Activated CD8-positive, alpha-beta memory T cell treated with anti-CD3 and anti-CD28 coated beads for 36 hours (primary cell): ENCODE data around the gene PDCD2L. TPM values are rescaled to one million over a fixed set of nuclear protein-coding genes. Genes with fewer than 3 reads are reported as not detected.

ENCODE experiments used
- CTCF ChIA-PET: fragments of 350-600 bp; sonication (Branson Sonifier 250); formaldehyde crosslinking; loops from one replicate; lab custom pipeline; 2021; ENCODE audit warnings: antibody characterized with exemption; lab: Charles Lee
- POLR2A ChIA-PET: fragments of 350-600 bp; sonication (Branson Sonifier 250); formaldehyde crosslinking; loops from one replicate; lab custom pipeline; 2021; ENCODE audit warnings: antibody characterized with exemption; lab: Charles Lee
- total RNA-seq, 2 experiments: library from RNA; stranded (reverse); gene quantifications; one replicate each; pipeline ENCODE4 v1.2.3, GENCODE V29; 2021

PDCD2L gene, protein sequence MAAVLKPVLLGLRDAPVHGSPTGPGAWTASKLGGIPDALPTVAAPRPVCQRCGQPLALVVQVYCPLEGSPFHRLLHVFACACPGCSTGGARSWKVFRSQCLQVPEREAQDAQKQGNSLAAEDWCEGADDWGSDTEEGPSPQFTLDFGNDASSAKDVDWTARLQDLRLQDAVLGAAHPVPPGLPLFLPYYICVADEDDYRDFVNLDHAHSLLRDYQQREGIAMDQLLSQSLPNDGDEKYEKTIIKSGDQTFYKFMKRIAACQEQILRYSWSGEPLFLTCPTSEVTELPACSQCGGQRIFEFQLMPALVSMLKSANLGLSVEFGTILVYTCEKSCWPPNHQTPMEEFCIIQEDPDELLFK
- total RNA-seq: 10 to 100 TPM; 38.2 to 40.3 TPM

DNA sequence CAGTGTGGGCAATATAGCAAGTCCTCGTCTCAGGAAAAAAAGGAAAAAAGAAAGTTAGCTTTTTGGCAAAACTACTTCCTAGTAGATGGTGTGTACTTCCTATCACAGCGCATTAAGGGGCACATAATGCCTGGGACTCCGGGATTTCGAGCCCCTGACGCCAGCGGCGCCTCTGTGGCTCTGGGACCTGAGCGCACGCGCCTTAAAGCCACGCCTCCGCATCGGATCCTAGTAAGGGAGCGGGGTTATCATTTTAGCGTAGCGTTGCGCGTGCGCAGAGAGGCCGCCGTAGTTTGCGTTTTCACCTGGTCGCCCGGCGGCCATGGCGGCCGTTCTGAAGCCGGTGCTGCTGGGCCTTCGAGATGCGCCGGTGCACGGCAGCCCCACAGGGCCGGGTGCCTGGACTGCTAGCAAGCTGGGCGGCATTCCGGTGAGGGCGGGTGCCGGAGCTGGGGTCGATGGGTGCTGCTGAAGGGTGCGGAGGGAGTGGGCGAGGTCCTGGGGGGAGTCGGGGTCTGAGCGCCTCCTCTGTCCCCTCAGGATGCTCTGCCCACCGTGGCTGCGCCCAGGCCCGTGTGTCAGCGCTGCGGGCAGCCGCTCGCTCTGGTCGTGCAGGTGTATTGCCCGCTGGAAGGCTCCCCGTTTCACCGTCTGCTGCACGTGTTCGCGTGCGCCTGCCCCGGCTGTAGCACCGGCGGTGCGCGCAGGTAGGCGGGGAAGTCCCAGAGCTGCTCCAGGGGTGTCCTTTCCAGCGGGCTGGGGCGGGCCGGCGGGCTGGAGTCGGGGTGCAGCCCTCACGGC, at the start of gene PDCD2L:
TSS of gene PDCD2L (plus strand) at position 291 of the 801 bp plus-strand sequence. CDS start at position 323, 32 bp downstream.
- ChIA-PET CTCF (interaction anchor here (1.7 kb wide), 1 partner anchor 26 kb away, joined by 4 read pairs; no protein-coding TSS in a partner anchor), POLR2A (interaction anchor here (0.6 to 1.6 kb wide), 2 partner anchors 33 to 37 kb away, joined by 3 to 5 read pairs; no protein-coding TSS in a partner anchor)

DNA sequence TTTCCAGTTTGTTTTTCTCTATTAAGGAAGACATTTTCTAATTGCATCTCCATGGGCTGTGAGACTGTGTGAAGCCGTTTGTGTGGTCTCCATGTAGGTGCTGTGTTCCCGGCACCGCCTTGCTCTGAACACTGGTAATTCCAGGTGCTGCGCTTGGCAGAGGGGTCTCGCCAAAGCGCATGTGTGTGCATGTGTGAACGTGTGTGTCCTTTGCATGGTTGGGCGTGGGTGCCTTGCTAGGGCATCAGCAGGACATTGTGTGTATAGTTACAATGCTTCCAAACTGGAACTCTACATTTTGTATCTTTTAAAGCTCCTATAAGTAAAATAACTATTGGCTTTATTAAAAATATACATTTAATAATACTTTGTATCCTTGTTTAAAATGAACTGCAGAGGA, 49.0 kb upstream of the PDCD2L start:
- POLR2A ChIA-PET: no interaction called here
- CTCF ChIA-PET: no interaction called here

DNA sequence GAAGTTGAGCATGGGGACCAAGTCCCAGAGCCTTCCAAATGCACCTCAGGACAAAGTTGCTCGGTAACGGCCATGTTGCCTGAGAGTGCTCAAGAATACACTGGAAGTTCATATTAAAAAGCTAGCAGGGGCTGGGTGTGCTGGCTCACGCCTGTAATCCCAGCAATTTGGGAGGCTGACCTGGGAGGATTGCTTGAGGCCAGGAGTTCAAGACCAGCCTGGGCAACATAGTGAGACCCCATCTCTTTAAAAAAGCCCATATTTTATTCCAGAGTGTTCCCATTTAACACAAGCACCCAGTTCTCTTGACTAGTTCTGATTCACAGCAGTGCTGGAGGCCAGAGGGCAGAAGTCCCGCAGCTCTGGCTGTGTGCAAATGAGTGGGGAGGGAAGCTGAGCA, 47.3 kb upstream of the PDCD2L start:
- ChIA-PET CTCF (interaction anchor here (1.4 kb wide), 1 partner anchor 10 kb away, joined by 7 read pairs; no protein-coding TSS in a partner anchor), POLR2A (no interaction called here)

DNA sequence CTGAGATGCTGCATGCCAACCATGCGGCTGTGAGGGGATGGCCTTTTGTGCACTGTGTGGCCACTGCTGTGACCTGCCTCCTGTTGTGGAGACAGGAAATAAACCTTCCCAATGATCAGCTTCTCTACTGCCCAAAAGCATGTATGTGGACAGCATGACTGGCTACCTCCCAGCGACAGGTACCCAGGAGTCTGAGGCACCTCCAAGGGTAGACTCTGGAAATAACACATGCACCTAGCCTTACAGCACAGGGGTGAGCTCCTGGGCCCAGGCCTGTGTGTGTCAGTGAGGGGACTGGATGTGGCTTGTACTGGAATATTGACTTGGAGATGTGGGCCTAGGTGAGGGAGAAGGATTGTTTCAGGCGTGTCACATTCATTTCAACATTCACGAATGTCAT, 46.8 kb upstream of the PDCD2L start:
- POLR2A ChIA-PET: no interaction called here
- CTCF ChIA-PET: interaction anchor here (1.4 kb wide), 1 partner anchor 11 kb away, joined by 7 read pairs; no protein-coding TSS in a partner anchor

DNA sequence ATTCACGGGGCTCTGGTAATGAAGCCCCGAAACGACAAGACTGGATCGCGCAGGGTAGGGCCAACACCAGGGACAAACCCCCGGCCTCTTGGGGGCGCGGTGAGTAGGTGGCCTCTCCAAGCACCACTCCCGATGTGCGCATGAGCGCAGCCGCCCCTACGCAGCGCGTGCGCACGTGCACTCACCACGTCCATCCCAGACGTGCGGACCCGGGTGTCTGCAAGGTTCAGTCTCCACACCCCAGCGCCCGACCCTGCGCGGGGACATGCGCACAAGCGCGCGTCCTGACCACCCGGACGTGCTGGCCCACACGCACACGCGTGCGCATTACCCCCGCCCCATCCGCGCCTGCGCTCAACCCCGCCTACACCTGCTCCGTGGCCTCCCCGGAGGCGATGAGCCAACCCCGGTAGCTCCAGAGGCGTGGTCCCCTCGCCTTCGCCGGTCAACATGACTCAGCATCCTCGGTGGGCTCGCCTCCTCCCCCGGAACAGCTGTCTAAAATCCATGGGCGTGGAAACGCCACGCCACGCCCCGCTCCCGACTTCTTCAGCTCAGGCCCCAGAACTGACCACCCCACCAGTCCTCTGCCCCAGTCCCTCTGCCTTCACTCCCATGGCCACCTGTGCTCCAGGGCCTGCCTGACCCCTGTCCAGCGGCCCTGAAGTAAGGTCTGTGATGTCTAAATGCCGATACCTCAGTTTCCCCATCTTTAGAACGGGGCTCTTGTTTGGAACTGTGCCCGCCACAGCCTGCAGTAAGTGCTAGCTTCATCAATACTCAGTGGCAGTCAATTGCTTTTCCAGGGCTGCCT, 44.9 kb upstream of the PDCD2L start:
- CTCF ChIA-PET: interaction anchor here (1.5 to 2.5 kb wide), 4 partner anchors 10 to 174 kb away, joined by 3 to 10 read pairs (median 5); no protein-coding TSS in a partner anchor
- POLR2A ChIA-PET: interaction anchor here (0.6 to 1.4 kb wide), 2 partner anchors 16 to 188 kb away, joined by 4 to 5 read pairs; no protein-coding TSS in a partner anchor

DNA sequence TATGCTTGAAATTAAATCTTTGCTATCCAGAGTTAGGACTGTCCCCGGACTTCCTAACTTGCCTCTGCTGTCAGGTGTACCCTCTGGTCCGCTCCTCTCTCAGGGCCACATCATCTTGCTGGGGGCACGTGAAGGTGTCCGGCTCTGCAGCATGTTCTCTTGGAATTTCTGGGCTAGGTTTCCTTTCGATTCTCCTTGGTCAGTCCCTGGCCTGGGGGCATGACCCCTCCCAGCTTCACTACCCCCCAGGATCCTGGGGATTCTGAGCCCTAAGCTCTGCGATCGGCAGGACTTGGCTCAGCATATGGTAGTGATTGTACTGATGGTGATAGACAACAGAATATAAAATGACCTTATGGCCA, 44.3 kb upstream of the PDCD2L start:
- POLR2A ChIA-PET: interaction anchor here (0.6 to 1.4 kb wide), 2 partner anchors 15 to 188 kb away, joined by 4 to 5 read pairs; no protein-coding TSS in a partner anchor
- CTCF ChIA-PET: interaction anchor here (0.6 to 2.5 kb wide), 5 partner anchors 11 to 175 kb away, joined by 3 to 10 read pairs (median 4); no protein-coding TSS in a partner anchor

DNA sequence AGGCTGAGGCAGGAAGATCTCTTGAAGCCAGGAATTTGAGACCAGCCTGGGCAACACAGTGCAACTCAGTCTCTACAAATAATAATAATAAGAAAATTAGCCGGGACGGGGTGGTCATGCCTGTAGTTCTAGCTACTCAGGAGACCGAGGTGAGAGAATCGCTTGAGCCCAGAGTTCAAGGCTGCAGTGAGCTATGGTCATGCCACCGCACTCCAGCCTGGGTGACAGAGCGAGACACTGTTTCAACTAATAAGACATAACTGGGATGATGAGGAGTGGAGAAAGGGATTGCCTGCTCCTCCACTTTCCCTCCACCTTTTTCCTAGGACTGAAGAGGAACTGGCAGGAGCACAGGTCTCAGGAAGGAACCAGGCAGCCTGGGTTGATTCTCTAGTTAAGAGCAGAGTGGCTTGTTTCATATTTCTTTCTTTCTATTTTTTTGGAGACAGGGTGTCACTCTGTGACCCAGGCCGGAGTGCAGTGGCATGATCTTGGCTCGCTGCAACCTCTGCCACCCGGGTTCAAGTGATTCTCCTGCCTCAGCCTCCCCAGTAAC, 43.8 kb upstream of the PDCD2L start:
- CTCF ChIA-PET: interaction anchor here (0.6 to 2.5 kb wide), 3 partner anchors 10 to 102 kb away, joined by 3 to 6 read pairs (median 4); no protein-coding TSS in a partner anchor
- POLR2A ChIA-PET: interaction anchor here (0.6 kb wide), 1 partner anchor 15 kb away, joined by 5 read pairs; no protein-coding TSS in a partner anchor

DNA sequence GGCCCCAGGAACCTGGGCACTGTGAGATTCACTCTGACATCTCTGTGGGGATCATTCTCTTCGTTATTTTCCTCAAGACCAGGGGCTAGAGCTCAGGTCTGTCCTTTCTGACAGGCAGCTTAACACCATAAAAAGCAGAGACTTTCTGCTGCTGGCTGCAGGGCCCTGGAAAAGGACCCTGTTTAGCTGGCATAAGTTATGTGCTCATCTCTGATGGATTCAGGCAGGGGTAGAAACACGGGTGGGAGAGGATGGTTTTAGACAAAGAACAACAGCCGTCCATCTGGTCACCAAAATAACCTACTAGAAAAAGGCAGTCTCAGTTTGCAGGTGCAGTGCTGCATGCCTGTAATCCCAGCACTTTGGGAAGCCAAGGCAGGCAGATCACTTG, 41.5 kb upstream of the PDCD2L start:
- ChIA-PET POLR2A (no interaction called here), CTCF (no interaction called here)

DNA sequence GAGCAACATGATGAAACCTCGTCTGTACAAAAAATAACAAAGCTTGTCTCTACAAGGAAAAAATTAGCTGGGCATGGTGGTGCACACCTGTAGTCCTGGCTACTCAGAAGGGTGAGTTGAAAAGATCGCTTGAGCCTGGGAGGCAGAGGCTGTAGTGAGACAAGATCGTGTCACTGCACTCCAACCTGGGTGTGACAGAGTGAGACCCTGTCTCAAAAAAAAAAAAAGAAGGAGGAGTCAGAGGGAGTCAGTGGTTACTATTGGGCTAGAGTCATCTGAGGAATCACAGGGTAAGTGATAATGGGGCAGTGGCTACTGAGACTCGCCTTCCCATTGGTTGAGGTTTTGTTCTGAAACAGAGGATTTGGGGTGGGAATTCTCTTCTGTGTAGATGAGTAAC, 41.1 kb upstream of the PDCD2L start:
- POLR2A ChIA-PET: no interaction called here

DNA sequence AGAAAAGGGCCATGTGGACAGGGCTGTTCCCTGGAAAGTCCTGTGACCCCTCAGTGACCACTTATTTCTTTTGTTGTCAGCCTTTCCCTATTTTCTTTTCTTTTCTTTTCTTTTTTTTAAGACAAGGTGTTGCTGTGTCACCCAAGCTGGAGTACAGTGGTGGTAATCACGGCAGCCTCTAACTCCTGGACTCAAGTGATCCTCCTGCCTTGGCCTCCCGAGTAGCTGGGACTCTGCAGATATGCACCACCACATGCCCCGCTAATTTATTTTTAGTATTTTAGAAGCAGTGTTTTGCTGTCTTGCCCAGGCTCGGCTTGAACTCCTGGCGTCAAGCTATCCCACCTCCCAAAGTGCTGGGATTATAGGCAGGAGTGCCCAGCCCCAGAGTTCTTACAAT, 40.3 kb upstream of the PDCD2L start:
- ChIA-PET CTCF (no interaction called here), POLR2A (no interaction called here)

More for the DNA sequence above, 41.1 kb upstream of the PDCD2L start:
- CTCF ChIA-PET: no interaction called here

DNA sequence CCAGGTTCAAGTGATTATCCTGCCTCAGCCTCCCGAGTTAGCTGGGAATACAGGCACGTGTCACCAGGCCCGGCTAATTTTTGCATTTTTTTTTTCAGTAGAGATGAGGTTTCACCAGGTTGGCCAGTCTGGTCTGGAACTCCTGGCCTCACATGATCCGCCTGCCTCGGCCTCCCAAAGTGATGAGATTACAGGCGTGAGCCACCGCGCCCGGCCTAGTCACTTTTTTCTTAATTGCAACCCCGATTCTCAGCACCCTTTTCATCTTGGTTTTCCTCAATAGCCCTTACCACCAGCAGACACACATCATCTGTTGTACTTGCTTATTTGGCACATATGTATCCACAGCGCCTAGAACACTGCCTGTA, 39.8 kb upstream of the PDCD2L start:
- POLR2A ChIA-PET: no interaction called here
- CTCF ChIA-PET: no interaction called here

DNA sequence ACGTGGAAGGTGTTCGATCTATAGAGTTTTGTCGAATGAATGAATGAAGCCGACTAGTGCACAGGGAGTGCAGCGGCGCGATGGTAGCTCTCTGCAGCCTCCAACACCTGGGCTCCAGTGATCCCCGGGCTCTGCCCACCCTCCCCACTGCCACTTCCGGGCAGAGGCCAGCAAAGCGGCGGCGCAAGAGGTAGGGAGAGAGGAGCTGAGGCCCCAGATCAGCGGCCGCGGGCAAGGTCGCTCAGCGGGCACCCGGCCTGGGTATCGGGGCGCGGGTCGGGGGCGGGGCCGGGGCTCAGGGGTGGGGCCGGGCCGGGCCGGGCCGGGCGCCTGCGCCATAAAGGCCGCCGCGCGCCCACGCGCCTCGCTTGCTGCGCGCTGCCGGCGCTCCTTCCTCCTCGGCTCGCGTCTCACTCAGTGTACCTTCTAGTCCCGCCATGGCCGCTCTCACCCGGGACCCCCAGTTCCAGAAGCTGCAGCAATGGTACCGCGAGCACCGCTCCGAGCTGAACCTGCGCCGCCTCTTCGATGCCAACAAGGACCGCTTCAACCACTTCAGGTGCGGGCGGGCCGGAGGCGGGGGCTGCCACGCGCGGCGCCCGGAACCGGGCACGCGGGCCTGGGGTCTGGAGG, 39.3 kb upstream of the PDCD2L start, which contains the start of gene GPI:
TSS of gene GPI (plus strand) at position 367 of the 633 bp plus-strand sequence. CDS start at position 438, 71 bp downstream.
- POLR2A ChIA-PET: no interaction called here
- CTCF ChIA-PET: interaction anchor here (1.2 kb wide), 1 partner anchor 21 kb away, joined by 3 read pairs; no protein-coding TSS in a partner anchor

DNA sequence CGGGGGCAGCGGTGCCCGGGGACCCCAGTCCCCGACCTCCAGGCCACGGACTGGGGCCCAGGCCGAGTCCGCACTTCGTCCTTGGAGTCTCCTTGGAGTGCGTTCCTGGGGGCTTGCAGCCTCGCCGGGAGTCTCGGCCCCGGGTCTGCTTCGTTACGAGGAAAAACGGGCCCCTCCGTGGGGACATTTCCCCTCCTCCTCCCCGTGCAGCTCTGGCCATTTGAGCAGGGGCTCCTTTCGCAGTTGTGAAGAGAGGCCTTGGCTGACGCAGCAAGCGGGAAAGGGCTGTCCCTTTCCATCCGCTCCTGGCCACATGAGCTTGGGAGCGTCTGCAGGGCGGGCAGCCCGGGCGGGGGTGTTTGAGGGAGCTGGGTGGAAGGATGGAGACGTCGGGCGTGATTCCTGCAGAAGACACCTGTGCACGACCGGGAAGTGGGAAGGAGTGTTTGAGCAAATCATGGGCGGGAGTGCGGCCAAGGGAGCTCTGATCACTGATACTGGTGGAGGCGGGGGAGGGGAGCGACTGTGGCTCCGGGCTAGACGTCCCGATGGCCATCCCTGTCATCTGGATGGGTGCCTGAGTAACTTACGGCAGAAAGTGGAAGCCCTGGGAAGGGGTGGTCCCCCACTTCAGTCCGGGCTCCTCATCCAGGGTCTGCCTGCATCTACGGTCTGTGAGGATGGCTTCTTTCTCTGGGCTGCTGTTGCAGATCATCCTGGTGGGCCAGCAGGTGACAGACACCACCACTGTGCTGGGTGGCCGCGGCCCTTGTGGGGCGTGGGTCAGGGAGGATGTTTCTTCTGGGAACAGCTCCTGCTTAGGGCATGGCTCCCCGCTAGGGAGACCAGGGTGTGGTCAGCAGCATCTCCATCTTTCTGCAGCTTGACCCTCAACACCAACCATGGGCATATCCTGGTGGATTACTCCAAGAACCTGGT, 38.5 kb upstream of the PDCD2L start:
- ChIA-PET CTCF (interaction anchor here (1.0 to 1.2 kb wide), 2 partner anchors 19 to 20 kb away, joined by 3 read pairs; no protein-coding TSS in a partner anchor), POLR2A (interaction anchor here (0.6 kb wide), 1 partner anchor 1290 kb away, joined by 3 read pairs; no protein-coding TSS in a partner anchor)

DNA sequence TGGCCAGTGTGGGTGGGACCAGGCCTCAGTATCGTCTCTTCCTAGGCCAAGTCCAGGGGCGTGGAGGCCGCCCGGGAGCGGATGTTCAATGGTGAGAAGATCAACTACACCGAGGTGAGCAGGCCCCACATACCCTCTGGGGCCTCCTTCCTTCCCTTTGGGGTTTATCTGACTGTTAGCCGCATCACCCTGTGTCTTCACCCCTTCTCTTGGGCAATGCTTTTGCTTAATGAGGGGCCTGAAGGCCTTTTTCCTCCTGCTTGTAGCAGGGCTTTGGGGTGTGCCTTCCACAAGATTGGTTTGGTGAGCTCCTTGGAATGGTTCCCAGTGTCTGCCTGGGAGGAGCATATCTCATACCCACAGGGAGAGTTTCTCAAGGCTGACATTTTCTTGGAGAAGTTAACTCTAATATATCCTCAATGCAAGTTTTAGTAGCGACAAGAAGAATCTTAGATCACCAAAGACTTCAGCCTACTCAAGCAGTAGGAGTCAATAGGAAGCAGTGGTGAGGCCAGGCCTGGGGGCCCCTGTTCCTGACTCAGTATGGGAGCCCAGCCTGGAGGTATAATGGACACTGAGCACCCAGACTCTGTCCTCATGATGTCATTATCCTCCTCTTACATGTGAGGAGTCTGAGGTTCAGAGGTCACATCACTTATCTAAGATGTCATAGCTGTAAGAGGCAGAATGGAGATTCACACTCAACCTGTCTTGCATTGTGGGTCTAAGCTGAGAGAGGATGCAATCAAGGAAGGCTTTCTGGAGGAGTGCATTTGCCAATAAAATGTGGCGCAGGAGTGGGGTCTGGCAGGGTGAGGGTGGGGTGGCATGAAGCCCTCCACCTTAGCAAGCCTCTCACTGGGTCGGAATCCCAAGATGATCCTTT, 37.2 kb upstream of the PDCD2L start:
- ChIA-PET POLR2A (interaction anchor here (0.5 kb wide), 1 partner anchor 37 kb away, joined by 3 read pairs; no protein-coding TSS in a partner anchor), CTCF (interaction anchor here (1.0 kb wide), 1 partner anchor 21 kb away, joined by 3 read pairs; no protein-coding TSS in a partner anchor)

DNA sequence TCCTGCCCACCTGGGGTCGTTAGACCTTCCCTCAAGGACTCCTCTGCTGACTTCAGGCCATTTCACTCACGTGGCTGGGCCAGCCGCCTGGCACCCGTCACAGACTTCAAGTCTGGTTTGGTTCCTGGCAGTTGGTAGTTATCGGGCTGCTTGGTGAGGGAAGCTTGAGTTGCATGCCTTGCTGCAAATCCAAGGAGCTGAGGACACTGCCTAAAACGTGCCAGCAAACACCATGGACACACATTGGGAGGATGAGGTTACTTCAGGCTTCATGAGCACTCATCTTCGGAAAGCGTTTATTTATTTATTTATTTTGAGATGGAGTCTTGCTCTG, 36.6 kb upstream of the PDCD2L start:
- CTCF ChIA-PET: no interaction called here
- POLR2A ChIA-PET: no interaction called here

DNA sequence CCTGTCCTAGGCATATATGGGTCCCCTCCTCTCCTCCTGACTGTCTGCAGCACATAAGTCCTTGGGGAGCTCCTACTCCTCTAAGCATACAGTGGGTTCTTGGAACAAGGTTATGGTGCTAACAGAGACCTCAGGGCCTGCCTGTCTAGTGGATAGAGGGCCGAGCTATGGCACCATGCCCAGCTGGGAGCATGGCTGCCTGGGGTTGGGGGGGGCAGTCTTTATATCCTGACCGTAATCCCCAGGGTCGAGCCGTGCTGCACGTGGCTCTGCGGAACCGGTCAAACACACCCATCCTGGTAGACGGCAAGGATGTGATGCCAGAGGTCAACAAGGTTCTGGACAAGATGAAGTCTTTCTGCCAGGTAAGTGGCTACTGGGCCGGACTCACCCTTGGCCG, 35.9 kb upstream of the PDCD2L start:
- POLR2A ChIA-PET: no interaction called here

More for the DNA sequence above, 35.9 kb upstream of the PDCD2L start:
- CTCF ChIA-PET: no interaction called here
